Renal cortical epithelial cell (primary cell): ENCODE data around the gene MPHOSPH10. TPM values are rescaled to one million over a fixed set of nuclear protein-coding genes. Genes with fewer than 3 reads are reported as not detected.
A peak's percentile ranks its signal among the peaks of the same experiment; 100 is the strongest.
"Not testable (repeated sequence)": the region's sequence is repeated elsewhere in the genome, so short reads cannot be mapped to it uniquely, and the experiment has no call there.

ENCODE experiments used
- DNase-seq: peaks from one replicate; pipeline ENCODE4 v3.0.0-alpha.2; 2011; ENCODE audit warnings: low read depth
- total RNA-seq: library from RNA; depleted of rRNA; stranded (reverse); fragments of >200 nt; gene quantifications from 2 replicates; pipeline ENCODE4 v1.2.3, GENCODE V29; 2014

MPHOSPH10 gene
- total RNA-seq, 1 donor from 2014 or later = 18.8 TPM

- DNase-seq = no peak
Measured at GRCh38 chr2:71173096-71173495, 42.7 kb downstream of the MPHOSPH10 start.

GRCh38 chr2:71174207-71174606, 43.8 kb downstream of the MPHOSPH10 start:
- no peak for DNase-seq

DNA sequence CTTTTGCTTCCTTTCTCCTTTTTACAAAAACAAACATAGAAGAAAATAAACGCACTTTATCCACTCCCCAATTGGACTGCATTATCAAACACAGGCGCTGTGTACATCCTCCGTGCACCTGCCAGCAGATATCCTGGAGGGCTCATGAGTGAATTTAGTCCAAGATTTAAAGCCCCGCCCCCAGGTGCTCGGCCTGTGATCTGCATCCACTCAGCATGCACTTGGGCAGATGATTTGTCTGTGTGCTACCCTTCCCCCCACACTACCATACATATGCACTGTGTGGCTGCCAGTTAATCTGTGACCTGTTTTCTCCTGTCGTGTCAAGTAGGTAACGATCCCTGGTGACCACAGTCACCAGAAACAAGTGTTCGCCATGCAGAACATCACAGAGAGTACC, 48.4 kb downstream of the MPHOSPH10 start:
- DNase-seq = not testable (repeated sequence)

DNA sequence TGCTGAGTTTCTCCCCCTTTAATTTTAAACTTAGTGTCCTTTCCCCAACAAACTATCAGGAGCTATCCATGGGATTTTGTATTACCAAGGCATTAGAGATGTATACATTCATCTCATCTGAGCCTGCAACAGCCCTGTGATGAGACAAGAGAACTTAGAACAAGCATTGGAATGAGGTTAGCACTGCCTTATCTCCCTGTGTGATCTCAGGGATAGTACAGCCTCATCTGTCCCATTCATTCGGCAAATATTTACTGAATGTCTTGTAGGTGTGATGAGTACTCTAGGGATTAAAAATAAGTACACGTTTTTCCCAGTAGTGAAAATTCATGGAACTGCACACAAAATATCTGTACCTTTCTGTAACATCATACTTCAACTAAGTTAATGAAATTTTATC, 50.9 kb downstream of the MPHOSPH10 start:
- DNase-seq = no peak

DNA sequence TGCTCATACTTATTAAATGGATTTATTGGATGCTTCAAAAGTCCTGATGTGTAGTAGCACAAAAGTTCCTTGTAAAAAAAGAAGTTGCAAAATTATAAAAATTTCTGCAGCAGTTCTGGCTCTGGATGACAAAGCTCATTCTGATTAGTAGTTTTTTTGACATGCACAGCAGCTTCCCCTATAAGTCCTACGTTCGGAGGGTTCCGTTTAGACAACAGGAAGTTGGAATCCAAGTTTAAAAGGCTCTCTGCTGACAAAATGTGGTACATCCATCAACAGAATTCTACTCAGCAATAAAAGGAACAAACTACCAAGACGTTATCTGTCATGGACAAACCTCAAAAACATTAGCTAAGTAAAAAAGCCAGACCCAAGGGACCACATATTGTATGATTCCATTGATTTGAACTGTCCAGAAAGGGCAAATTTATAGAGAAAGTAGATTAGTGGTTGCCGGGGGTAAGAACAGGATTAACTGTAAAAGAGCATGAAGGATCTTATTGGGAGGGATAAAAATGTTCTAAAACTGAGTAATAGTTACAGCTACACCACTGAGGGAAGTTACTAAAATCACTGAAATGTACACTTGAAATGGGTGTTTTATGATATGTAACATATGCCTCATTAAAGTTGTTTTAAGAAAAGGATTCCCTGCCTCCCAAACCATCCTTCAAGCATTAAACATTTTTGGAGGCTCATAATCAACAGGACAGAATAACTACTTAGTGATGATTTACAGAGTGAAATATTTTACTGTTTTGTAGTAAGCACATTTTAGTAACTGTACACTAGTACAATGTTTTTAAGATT, 53.1 kb downstream of the MPHOSPH10 start:
- not testable (repeated sequence) for DNase-seq

- DNase-seq = no peak
Measured at GRCh38 chr2:71186973-71187372, 56.5 kb downstream of the MPHOSPH10 start.

GRCh38 chr2:71187589-71187988, 57.2 kb downstream of the MPHOSPH10 start:
- no peak for DNase-seq

GRCh38 chr2:71190656-71191569, 60.5 kb downstream of the MPHOSPH10 start:
- DNase-seq = peak; percentile 7

DNA sequence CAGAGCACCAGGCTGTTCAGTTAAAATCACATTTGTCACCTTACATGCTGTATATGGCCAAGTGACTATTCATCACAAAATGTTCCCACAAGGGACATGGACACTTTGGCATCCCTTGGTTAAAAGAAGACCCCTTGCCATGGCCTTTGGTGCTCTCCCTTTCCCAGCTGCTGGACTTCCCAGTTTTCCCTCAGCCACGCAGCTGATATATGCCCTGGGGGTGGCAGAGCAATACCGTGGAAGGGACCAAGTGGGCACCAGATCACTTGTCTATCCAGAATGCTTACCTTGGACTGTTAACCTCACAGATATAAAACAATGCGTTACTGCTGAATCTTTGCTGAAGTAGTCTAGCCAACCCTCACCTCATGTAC, 61.1 kb downstream of the MPHOSPH10 start:
- no peak for DNase-seq

Other genes with a start within 250 kb of the MPHOSPH10 start
- gene VAX2, start 230.1 kb upstream of the MPHOSPH10 start, total RNA-seq = 0.52 and 2.5 TPM in 2 replicates
- gene ATP6V1B1, start 194.7 kb upstream of the MPHOSPH10 start, total RNA-seq = 0.89 TPM in 1 of 2 replicates, not detected in the other
- gene ANKRD53, start 152.0 kb upstream of the MPHOSPH10 start, total RNA-seq = 0.30 TPM in 1 of 2 replicates, not detected in the other
- gene TEX261, start 135.8 kb upstream of the MPHOSPH10 start, total RNA-seq = 40.7 and 50.2 TPM in 2 replicates
- gene NAGK, start 62.0 kb upstream of the MPHOSPH10 start, total RNA-seq = 46.2 and 63.7 TPM in 2 replicates
- gene MCEE, start 405 bp upstream of the MPHOSPH10 start, total RNA-seq = 5.5 and 6.6 TPM in 2 replicates
- 1.2 and 4.3 TPM in 2 replicates for gene PAIP2B, start 96.5 kb downstream of the MPHOSPH10 start, total RNA-seq
- gene ZNF638, start 201.1 kb downstream of the MPHOSPH10 start, total RNA-seq = 73.3 and 153 TPM in 2 replicates